AG08396 (cell line): ENCODE data around the gene H2BK1.

Source experiments
- DNase-seq: peaks from one replicate; pipeline ENCODE4 v3.0.0; 2012; ENCODE audit warnings: low spot score, mixed read lengths

Gene H2BK1

DNA sequence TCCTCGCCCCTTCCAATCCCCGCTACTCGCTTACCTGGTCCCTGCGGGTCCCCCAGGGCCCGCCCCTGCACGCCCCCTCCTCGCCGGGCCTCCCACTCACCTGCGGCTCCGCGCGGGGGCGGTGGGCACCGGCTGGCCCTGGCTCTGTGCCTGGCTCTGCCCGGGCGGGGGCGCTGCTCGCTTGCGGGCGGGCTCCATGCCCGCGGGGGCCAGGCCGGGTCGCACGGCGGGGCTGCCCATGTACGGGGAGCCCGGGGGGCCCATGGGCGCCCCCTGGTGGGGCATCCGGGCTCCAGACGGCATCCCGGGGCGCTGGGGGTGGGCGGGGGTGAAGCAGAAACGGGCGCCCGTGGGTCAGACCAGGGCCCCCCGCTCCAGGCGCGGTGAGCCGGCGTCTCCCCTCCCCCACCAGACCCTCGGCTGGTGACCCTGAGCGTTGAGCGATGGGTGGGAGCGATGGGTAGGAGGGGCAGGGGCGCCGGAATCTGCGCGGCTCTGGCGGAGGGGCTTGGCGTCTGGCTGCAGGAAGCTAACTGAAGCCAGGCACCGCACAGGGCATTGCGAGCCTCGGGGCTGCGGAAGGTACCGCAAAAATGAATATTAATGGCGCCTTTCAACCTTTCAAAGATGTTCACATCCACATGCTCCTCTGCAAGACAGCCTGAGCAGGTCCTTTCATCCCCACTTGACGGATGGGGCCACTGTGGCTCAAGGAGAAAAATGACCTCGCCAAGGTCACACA, 35.2 kb upstream of the H2BK1 start:
- peak; percentile 89 for DNase-seq

GRCh38 chr7:151244841-151245346, 34.6 kb upstream of the H2BK1 start:
- no peak for DNase-seq

- peak; percentile 86 for DNase-seq
These were observed 34.0 kb upstream of the H2BK1 start for GRCh38 chr7:151244196-151244840.

GRCh38 chr7:151243408-151244195, 33.3 kb upstream of the H2BK1 start:
- no peak for DNase-seq

GRCh38 chr7:151243045-151243349, 32.7 kb upstream of the H2BK1 start:
- DNase-seq: no peak

DNA sequence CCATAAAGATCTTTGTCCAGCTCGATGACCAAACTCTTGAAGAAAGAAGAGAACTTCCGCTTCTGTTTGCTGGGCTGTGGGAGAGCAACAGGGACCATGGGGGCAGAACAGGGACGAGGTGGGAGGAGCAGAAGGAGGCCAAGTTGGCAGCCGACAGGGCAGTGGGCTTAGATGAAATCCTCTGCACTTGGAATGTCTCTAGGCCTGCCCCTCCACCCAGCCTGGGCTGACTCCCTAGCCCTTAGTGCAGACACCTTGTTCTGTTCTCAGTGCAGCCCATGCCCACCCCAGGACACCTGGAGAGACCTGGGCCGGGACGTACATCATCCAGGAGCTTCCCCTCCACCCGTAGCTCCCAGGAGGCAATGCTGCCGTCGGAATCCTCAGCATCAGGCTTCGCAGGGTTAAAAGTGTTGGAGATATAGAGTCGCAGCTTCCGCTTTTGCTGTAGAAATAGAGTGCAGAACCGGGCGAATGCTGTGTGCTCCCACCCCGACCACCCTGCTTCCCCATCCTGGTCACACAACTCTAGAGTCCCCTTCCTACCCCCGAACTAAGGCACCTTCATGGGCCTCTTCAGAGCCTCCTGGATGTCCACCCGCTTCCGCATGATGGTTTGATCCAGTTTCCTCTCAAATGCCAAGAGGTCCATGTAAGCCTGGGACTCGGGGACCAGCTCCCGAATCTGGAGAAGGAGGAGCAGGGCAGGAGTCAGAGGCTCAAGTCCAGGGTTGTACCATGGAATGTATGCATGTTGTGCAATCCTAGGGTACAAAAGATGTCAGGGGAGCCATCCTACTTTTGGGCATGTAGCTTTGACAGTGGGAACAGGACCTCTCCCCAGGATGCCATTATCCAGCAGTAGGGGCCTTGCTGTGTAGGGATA, 32.1 kb upstream of the H2BK1 start:
- DNase-seq: no peak

GRCh38 chr7:151241755-151242096, 31.4 kb upstream of the H2BK1 start:
- no peak for DNase-seq

- no peak for DNase-seq
These were observed 30.9 kb upstream of the H2BK1 start for GRCh38 chr7:151240942-151241754.

DNA sequence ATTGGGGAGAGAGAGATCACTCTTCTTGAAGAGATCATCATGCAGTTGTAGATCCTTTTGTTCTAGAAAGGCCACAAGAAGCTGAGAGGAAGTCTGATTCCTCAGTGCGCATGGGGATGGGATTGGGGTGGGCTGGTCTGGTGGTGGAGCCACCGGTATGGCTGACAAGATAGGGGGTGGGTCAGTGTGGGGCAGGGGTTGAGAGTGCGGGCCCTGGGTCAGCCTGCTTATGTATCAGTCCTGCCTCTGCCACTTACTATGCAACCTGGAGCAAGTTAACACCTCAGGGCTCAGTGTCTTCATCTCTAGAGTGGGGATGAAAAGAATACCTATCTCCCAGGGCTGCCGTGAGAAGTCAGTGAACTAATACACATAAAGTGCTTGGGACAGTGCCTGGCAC, 30.2 kb upstream of the H2BK1 start:
- no peak for DNase-seq

DNA sequence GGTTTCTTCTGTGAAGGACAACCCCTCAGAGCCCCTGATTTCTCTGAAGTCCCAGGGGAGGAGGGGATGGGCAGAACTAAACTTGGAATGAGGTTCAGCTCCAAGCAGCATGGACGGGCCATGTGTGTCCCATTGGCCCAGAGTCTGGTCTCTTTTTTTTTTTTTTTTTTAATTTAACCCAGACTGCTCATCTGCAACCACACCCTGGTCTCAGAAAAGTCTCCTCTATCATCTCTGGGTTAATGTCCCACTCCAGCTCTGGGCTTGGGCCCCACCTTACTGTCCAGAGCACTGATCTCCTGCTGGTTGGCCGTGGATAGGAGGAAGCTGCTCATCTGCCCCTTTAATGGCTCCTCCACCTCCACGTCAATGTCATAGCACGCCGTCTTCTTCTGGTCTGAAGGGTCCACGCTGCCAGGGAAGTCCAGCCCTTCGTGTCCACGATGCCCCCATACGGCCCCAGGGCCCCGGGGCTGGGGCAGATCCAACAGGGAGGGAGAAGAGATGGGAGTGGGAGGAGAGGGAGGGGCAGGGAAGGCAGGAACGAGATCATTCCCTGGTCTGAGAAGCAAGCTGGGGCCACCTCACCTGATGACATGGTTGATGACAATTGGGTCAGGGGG, 29.7 kb upstream of the H2BK1 start:
- no peak for DNase-seq

DNA sequence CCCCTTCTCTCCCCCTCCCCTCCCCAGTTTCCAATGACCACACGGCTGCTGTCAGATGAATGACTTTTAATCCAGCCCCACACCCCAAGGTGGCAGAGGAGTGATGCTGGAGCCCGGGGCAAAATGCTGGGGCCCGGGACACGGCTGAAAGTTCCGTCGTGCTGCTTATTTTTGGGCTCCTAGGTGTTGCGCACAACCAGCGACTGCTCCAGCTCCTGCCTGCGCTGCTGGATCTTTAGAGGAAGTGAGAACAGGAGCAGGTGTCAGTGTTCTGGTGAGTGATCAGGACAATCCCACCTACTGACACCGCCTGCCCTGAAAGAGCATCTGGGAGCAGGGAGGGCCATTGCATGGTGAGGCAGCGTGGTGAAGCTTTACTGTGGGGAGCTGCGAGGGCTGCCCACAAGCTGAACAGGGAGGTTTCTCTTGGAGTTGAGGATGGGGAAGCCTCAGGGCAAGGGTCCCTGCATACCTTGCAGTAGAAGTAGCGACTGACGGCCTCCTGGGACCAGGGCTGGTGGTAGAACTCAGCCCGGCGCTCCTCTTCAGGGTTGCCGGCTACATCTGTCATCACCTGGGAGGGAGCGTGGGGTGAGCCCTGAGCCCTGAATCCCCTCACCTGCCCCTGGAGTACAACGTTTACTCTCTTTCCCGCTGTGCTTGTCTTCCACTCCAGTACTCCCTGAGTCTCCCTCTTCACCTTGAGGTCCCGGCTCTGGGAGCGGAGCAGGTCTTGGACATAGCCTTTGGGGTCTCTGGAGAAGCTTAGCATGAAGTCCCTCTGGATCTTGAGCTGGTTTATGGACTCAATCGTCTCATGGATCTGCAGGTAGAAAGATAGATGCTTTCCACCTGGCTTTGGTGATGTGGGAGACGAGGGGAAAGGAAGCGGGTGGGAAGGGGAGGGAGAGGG, 28.9 kb upstream of the H2BK1 start:
- DNase-seq: no peak

DNA sequence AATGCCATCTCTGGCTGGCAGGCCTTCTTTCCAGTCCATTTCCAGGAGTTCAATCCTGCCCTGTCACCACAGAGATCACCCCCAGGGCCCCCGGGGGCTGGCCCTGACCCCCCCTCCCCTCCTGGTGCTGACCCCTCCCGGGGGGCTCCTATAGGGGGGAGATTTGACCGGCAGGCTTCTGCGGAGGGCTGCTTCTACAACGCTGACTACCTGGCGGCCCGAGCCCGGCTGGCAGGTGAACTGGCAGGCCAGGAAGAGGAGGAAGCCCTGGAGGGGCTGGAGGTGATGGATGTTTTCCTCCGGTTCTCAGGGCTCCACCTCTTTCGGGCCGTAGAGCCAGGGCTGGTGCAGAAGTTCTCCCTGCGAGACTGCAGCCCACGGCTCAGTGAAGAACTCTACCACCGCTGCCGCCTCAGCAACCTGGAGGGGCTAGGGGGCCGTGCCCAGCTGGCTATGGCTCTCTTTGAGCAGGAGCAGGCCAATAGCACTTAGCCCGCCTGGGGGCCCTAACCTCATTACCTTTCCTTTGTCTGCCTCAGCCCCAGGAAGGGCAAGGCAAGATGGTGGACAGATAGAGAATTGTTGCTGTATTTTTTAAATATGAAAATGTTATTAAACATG, 28.0 kb upstream of the H2BK1 start:
- DNase-seq: no peak

DNA sequence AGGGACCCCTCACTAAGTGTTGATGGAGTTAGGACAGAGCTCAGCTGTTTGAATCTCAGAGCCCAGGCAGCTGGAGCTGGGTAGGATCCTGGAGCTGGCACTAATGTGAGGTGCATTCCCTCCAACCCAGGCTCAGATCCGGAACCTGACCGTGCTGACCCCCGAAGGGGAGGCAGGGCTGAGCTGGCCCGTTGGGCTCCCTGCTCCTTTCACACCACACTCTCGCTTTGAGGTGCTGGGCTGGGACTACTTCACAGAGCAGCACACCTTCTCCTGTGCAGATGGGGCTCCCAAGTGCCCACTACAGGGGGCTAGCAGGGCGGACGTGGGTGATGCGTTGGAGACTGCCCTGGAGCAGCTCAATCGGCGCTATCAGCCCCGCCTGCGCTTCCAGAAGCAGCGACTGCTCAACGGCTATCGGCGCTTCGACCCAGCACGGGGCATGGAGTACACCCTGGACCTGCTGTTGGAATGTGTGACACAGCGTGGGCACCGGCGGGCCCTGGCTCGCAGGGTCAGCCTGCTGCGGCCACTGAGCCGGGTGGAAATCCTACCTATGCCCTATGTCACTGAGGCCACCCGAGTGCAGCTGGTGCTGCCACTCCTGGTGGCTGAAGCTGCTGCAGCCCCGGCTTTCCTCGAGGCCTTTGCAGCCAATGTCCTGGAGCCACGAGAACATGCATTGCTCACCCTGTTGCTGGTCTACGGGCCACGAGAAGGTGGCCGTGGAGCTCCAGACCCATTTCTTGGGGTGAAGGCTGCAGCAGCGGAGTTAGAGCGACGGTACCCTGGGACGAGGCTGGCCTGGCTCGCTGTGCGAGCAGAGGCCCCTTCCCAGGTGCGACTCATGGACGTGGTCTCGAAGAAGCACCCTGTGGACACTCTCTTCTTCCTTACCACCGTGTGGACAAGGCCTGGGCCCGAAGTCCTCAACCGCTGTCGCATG, 27.2 kb upstream of the H2BK1 start:
- no peak for DNase-seq

DNA sequence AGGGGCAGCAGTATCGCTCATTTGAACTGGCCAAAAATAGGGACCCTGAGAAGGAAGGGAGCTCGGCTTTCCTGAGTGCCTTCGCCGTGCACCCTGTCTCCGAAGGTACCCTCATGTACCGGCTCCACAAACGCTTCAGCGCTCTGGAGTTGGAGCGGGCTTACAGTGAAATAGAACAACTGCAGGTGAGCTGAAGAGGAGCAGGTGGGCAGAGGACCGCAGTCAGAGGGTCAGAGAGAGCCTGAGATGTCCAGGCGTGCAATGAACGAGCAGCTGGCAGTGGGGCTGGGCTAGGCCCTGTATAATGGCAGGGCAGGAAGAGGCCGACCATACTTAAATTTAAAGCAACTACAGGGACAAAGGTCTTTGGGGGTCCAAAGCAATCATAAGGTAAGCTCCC, 26.1 kb upstream of the H2BK1 start:
- no peak for DNase-seq

DNA sequence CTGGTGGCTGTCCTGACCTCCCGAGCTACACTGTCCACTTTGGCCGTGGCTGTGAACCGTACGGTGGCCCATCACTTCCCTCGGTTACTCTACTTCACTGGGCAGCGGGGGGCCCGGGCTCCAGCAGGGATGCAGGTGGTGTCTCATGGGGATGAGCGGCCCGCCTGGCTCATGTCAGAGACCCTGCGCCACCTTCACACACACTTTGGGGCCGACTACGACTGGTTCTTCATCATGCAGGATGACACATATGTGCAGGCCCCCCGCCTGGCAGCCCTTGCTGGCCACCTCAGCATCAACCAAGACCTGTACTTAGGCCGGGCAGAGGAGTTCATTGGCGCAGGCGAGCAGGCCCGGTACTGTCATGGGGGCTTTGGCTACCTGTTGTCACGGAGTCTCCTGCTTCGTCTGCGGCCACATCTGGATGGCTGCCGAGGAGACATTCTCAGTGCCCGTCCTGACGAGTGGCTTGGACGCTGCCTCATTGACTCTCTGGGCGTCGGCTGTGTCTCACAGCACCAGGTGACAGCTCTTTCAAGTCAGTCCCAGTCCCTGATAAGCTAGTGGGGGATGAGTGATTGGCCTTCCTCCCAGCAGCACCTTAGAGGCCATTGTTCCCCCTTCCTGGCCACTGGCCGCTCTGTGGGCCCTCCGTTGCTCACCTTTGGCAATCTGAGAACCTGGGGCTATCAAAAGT, 25.0 kb upstream of the H2BK1 start:
- DNase-seq: no peak

DNA sequence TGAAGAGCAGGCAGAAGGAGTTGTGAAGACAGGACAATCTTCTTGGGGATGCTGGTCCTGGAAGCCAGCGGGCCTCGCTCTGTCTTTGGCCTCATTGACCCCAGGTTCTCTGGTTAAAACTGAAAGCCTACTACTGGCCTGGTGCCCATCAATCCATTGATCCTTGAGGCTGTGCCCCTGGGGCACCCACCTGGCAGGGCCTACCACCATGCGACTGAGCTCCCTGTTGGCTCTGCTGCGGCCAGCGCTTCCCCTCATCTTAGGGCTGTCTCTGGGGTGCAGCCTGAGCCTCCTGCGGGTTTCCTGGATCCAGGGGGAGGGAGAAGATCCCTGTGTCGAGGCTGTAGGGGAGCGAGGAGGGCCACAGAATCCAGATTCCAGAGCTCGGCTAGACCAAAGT, 23.5 kb upstream of the H2BK1 start:
- no peak for DNase-seq

- peak; percentile 91 for DNase-seq
These were observed 22.8 kb upstream of the H2BK1 start for GRCh38 chr7:151232917-151233701.
